Uterus (tissue), 4 donors: ENCODE measurements around the gene MAGI2. TPM values are rescaled to one million over a fixed set of nuclear protein-coding genes. Genes with fewer than 3 reads are reported as not detected.
"Not testable (repeated sequence)": the region's sequence is repeated elsewhere in the genome, so short reads cannot be mapped to it uniquely, and the experiment has no call there.

Experiments
- DNase-seq, 2 donors: peaks; one replicate each; pipeline ENCODE4 v3.0.0-alpha.2; 2019 to 2020
- H3K27ac ChIP-seq, 2 donors: fragments of 200-600 bp; sonication (generic); 1 replicate in 1 of 2; 2 replicates in 1 of 2; pipeline ENCODE4 v1.5.1; 2016 to 2018
- H3K27me3 ChIP-seq, 2 donors: fragments of 200-600 bp; sonication (generic); one replicate each; pipeline ENCODE4 v1.5.1; 2018 to 2019; ENCODE audit warnings: control low read depth in 1 of 2
- H3K36me3 ChIP-seq, 2 donors: fragments of 200-600 bp; sonication (generic); one replicate each; pipeline ENCODE4 v1.5.1; 2019; ENCODE audit warnings: control low read depth in 1 of 2
- H3K4me1 ChIP-seq, 2 donors: fragments of 200-600 bp; sonication (generic); one replicate each; pipeline ENCODE4 v1.5.1; 2018 to 2019; ENCODE audit warnings: control low read depth in 1 of 2
- H3K4me3 ChIP-seq, 2 donors: fragments of 200-600 bp; sonication (generic); 1 replicate in 1 of 2; 2 replicates in 1 of 2; pipeline ENCODE4 v1.5.1; 2018 to 2019; ENCODE audit warnings: mild to moderate bottlenecking in 1 of 2
- H3K9me3 ChIP-seq, 2 donors: fragments of 200-600 bp; sonication (generic); one replicate each; pipeline ENCODE4 v1.5.1; 2019; ENCODE audit warnings: control low read depth in 1 of 2
- POLR2A ChIP-seq, 2 donors: fragments of 450-650 bp; IDR thresholded peaks; one replicate each; pipeline ENCODE4 v1.6.1; 2016; ENCODE audit warnings: antibody characterized with exemption in 2 of 2, mild to moderate bottlenecking in 1 of 2, moderate library complexity in 1 of 2
- intact Hi-C: fragments of 100-400 bp; cut with DNase I; formaldehyde crosslinking; loops from one replicate; pipeline ENCODE4 v1.15.1; 2023; ENCODE audit warnings: low total_unique reads
- total RNA-seq, 4 donors: library from RNA; depleted of rRNA in 3 of 4; stranded (reverse); fragments of >200 nt in 3 of 4; gene quantifications; one replicate each; pipeline versions ENCODE4 v1.1.0 to v1.2.4, GENCODE V29; 2014 to 2023
- TF ChIP-seq, protein P1 (sequence below), 4 experiments: fragments of 200-600 bp in 2 of 4; fragments of 450-650 bp in 2 of 4; sonication (generic) in 2 of 4; IDR thresholded peaks; one replicate each; pipeline ENCODE4 v1.5.1; 2016 to 2019; ENCODE audit warnings: antibody characterized with exemption in 4 of 4, mild to moderate bottlenecking in 2 of 4, moderate library complexity in 1 of 4
- donor health status: DM: yes; HTN: yes; CAD: no.

MAGI2 gene
- total RNA-seq, 4 donors from 2014 or later: 5.3 to 23.2 (median 13.8) TPM

DNA sequence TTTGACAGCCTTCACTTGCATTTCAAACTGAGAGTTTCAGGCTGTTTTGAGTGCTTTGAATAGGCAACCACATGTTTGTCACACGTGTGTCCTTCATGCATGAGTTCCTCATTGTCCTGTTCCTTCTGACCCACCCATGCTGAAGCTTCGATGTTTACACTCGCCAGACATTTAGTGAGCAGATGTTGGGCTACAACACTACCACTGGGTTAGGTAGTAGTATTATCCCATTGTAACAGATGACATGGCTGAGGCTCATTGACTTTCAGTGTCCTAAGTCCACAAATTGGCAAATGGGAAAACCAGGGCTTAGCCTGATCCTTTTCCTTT, 1198.8 kb downstream of the MAGI2 start:
- no peaks in the 10 kb centered on the region for H3K9me3 ChIP-seq
- TF ChIP-seq, protein P1, sequence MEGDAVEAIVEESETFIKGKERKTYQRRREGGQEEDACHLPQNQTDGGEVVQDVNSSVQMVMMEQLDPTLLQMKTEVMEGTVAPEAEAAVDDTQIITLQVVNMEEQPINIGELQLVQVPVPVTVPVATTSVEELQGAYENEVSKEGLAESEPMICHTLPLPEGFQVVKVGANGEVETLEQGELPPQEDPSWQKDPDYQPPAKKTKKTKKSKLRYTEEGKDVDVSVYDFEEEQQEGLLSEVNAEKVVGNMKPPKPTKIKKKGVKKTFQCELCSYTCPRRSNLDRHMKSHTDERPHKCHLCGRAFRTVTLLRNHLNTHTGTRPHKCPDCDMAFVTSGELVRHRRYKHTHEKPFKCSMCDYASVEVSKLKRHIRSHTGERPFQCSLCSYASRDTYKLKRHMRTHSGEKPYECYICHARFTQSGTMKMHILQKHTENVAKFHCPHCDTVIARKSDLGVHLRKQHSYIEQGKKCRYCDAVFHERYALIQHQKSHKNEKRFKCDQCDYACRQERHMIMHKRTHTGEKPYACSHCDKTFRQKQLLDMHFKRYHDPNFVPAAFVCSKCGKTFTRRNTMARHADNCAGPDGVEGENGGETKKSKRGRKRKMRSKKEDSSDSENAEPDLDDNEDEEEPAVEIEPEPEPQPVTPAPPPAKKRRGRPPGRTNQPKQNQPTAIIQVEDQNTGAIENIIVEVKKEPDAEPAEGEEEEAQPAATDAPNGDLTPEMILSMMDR (IDR thresholded peaks at IDR 0.05): no peak
- TF ChIP-seq POLR2A (IDR thresholded peaks at IDR 0.05): no peak
- DNase-seq: no peak
- no peak overlapping the region for H3K4me3 ChIP-seq
- H3K27me3 ChIP-seq: no peaks in the 10 kb centered on the region
- no peak overlapping the region for H3K27ac ChIP-seq
- intact Hi-C loops: no loop called here
- no peaks in the 10 kb centered on the region for H3K4me1 ChIP-seq
- H3K36me3 ChIP-seq: no peaks in the 10 kb centered on the region

- H3K27ac ChIP-seq: no peak overlapping the region
- no peaks in the 10 kb centered on the region for H3K27me3 ChIP-seq
- no peak for DNase-seq
- H3K36me3 ChIP-seq: no peaks in the 10 kb centered on the region
- TF ChIP-seq POLR2A (IDR thresholded peaks at IDR 0.05): no peak
- TF ChIP-seq, protein P1 (IDR thresholded peaks at IDR 0.05): no peak
- peaks cover 0 to under 1% of the 10 kb centered on the region in 2 donors for H3K9me3 ChIP-seq
- intact Hi-C loops: no loop called here
- no peak overlapping the region for H3K4me3 ChIP-seq
- no peaks in the 10 kb centered on the region for H3K4me1 ChIP-seq
Observed at GRCh38 chr7:78253850-78254725, 1199.4 kb downstream of the MAGI2 start.

- Histone ChIP-seq H3K27ac (no peak overlapping the region), H3K9me3 (peaks cover 0 to 5% of the 10 kb centered on the region in 2 donors), H3K36me3 (no peaks in the 10 kb centered on the region), H3K27me3 (no peaks in the 10 kb centered on the region), H3K4me1 (no peaks in the 10 kb centered on the region), H3K4me3 (no peak overlapping the region)
- intact Hi-C loops: no loop called here
- DNase-seq: no peak
- TF ChIP-seq, protein P1 (IDR thresholded peaks at IDR 0.05): no peak
- no peak for TF ChIP-seq POLR2A (IDR thresholded peaks at IDR 0.05)
Observed at GRCh38 chr7:78248867-78249266, 1204.6 kb downstream of the MAGI2 start.

GRCh38 chr7:78247910-78248689, 1205.4 kb downstream of the MAGI2 start:
- TF ChIP-seq, protein P1 (IDR thresholded peaks at IDR 0.05): no peak
- TF ChIP-seq POLR2A (IDR thresholded peaks at IDR 0.05): no peak
- Histone ChIP-seq H3K9me3 (peaks cover 0 to 5% of the 10 kb centered on the region in 2 donors), H3K4me3 (no peak overlapping the region), H3K4me1 (no peaks in the 10 kb centered on the region), H3K36me3 (no peaks in the 10 kb centered on the region), H3K27me3 (no peaks in the 10 kb centered on the region), H3K27ac (no peak overlapping the region)
- no peak for DNase-seq
- intact Hi-C loops: no loop called here

GRCh38 chr7:78240179-78240578, 1213.3 kb downstream of the MAGI2 start:
- H3K9me3 ChIP-seq, DNase-seq, H3K27me3 ChIP-seq, H3K4me3 ChIP-seq, intact Hi-C loops, H3K36me3 ChIP-seq, H3K27ac ChIP-seq, H3K4me1 ChIP-seq: not testable (repeated sequence)
